GM19023 (cell line): ENCODE measurements around the gene FAM162A.
A peak's percentile ranks its signal among the peaks of the same experiment; 100 is the strongest.

ENCODE experiments used
- ATAC-seq: cut with Tn5 transposase; IDR thresholded peaks from one replicate; pipeline ENCODE4 v1.9.1; 2021; ENCODE audit warnings: mild to moderate bottlenecking, moderate library complexity; ENCODE audit not compliant: unreplicated experiment

Gene FAM162A

GRCh38 chr3:122382888-122383666 is 905 bp upstream of the FAM162A start, which contains the start of gene MIX23:
Gene MIX23 (minus strand): TSS chr3:122383231. CDS start chr3:122383224, 7 bp downstream.
- ATAC-seq: peak; percentile 38

GRCh38 chr3:122387709-122388108 is 3.7 kb downstream of the FAM162A start:
- no peak for ATAC-seq

GRCh38 chr3:122389197-122389596 is 5.2 kb downstream of the FAM162A start:
- ATAC-seq: no peak

GRCh38 chr3:122389892-122390291 is 5.9 kb downstream of the FAM162A start:
- no peak for ATAC-seq

GRCh38 chr3:122390665-122391064 is 6.7 kb downstream of the FAM162A start:
- no peak for ATAC-seq

- ATAC-seq: no peak
Measured at GRCh38 chr3:122391681-122392446, 7.9 kb downstream of the FAM162A start.

GRCh38 chr3:122392868-122393844 is 9.2 kb downstream of the FAM162A start:
- no peak for ATAC-seq

GRCh38 chr3:122394173-122394572 is 10.2 kb downstream of the FAM162A start:
- ATAC-seq: no peak

- ATAC-seq: no peak
Measured at GRCh38 chr3:122395582-122395981, 11.6 kb downstream of the FAM162A start.

- ATAC-seq: no peak
Measured at GRCh38 chr3:122396511-122396910, 12.5 kb downstream of the FAM162A start.

GRCh38 chr3:122397201-122397600 is 13.2 kb downstream of the FAM162A start:
- ATAC-seq: no peak

GRCh38 chr3:122398920-122399319 is 14.9 kb downstream of the FAM162A start:
- no peak for ATAC-seq

GRCh38 chr3:122403489-122403888 is 19.5 kb downstream of the FAM162A start:
- no peak for ATAC-seq

- no peak for ATAC-seq
Measured at GRCh38 chr3:122405015-122405414, 21.0 kb downstream of the FAM162A start.

GRCh38 chr3:122406198-122406597 is 22.2 kb downstream of the FAM162A start:
- no peak for ATAC-seq

GRCh38 chr3:122407946-122408345 is 24.0 kb downstream of the FAM162A start:
- ATAC-seq: no peak

- no peak for ATAC-seq
Measured at GRCh38 chr3:122409446-122409845, 25.5 kb downstream of the FAM162A start.

- no peak for ATAC-seq
Measured at GRCh38 chr3:122410111-122410510, 26.1 kb downstream of the FAM162A start.

- no peak for ATAC-seq
Measured at GRCh38 chr3:122410639-122411038, 26.7 kb downstream of the FAM162A start.

- ATAC-seq: no peak
Measured at GRCh38 chr3:122414391-122414790, 30.4 kb downstream of the FAM162A start.
